Transverse colon (tissue), 4 donors: ENCODE results near the gene CCL13. TPM values are rescaled to one million over a fixed set of nuclear protein-coding genes. Genes with fewer than 3 reads are reported as not detected.
A peak's percentile ranks its signal among the peaks of the same experiment; 100 is the strongest.

Source experiments
- DNase-seq: peaks from one replicate; pipeline ENCODE4 v3.0.0-alpha.2; 2019
- H3K27ac ChIP-seq, 4 donors: fragments of 200-600 bp; sonication (generic); 2 replicates each; pipeline ENCODE4 v1.5.1; 2016 to 2018; ENCODE audit warnings: inconsistent platforms in 4 of 4
- H3K27me3 ChIP-seq: fragments of 200-600 bp; sonication (generic); 2 replicates; pipeline ENCODE4 v1.5.1; 2017; ENCODE audit warnings: inconsistent platforms
- H3K36me3 ChIP-seq, 4 donors: fragments of 200-600 bp; sonication (generic); 2 replicates each; pipeline ENCODE4 v1.5.1; 2017 to 2019; ENCODE audit warnings: inconsistent platforms in 4 of 4
- H3K4me1 ChIP-seq, 4 donors: fragments of 200-600 bp; sonication (generic); 2 replicates each; pipeline ENCODE4 v1.5.1; 2017 to 2020; ENCODE audit warnings: inconsistent platforms in 4 of 4
- H3K4me3 ChIP-seq, 4 donors: fragments of 200-600 bp; sonication (generic); 1 replicate in 1 of 4; 2 replicates in 3 of 4; pipeline versions ENCODE4 v1.5.1 to v1.6.1; 2017 to 2019; ENCODE audit warnings: inconsistent platforms in 4 of 4
- H3K9me3 ChIP-seq, 2 donors: fragments of 200-600 bp; sonication (generic); 2 replicates each; pipeline ENCODE4 v1.5.1; 2017 to 2019; ENCODE audit warnings: inconsistent platforms in 2 of 2
- EP300 ChIP-seq: sonication (generic); formaldehyde crosslinking; IDR thresholded peaks from one replicate; pipeline ENCODE4 v1.6.1; 2017; ENCODE audit warnings: antibody characterized with exemption, low read depth
- POLR2A ChIP-seq: fragments of 450-650 bp; IDR thresholded peaks from one replicate; pipeline ENCODE4 v1.6.1; 2016; ENCODE audit warnings: antibody characterized with exemption, mild to moderate bottlenecking, moderate library complexity
- POLR2AphosphoS5 ChIP-seq, 3 donors: sonication (generic); formaldehyde crosslinking; IDR thresholded peaks; one replicate each; pipeline ENCODE4 v1.6.1; 2016; ENCODE audit warnings: antibody characterized with exemption in 3 of 3
- WGBS, 2 donors: methylation state at CpG; one replicate each; pipeline ENCODE4 v1.1.5; 2018; ENCODE audit warnings: low coverage in 1 of 2; 5-methylcytosine and 5-hydroxymethylcytosine counted together
- in situ Hi-C, 4 donors: fragments of 200-750 bp; cut with MboI; loops; one replicate each; pipeline versions ENCODE4 v1.15.0 to v1.15.1; 2017; ENCODE audit warnings: low sequenced_read_pairs in 3 of 4, low pct_ligation_motif_present in 1 of 4, low pct_unique_long_range_greater_than_20kb in 1 of 4
- intact Hi-C: fragments of 100-400 bp; cut with DNase I; formaldehyde crosslinking; loops from one replicate; pipeline ENCODE4 v1.15.1; 2023; ENCODE audit warnings: low total_unique reads
- total RNA-seq, 4 donors: library from RNA; depleted of rRNA; stranded (reverse); fragments of >200 nt; gene quantifications; one replicate each; pipeline ENCODE4 v1.1.0, GENCODE V29; 2016
- TF ChIP-seq, protein P1 (sequence below), 5 experiments: fragments of 200-600 bp in 3 of 5; fragments of 450-650 bp in 2 of 5; sonication (generic) in 3 of 5; IDR thresholded peaks; 1 replicate in 2 of 5; 2 replicates in 3 of 5; pipeline ENCODE4 v1.5.1; 2016 to 2017; ENCODE audit warnings: antibody characterized with exemption in 5 of 5, inconsistent platforms in 3 of 5, mild to moderate bottlenecking in 2 of 5, moderate library complexity in 1 of 5

The CCL13 gene
- total RNA-seq, 4 donors from 2014 or later: 5.4 to 10.5 (median 8.2) TPM; not detected in 1

DNA sequence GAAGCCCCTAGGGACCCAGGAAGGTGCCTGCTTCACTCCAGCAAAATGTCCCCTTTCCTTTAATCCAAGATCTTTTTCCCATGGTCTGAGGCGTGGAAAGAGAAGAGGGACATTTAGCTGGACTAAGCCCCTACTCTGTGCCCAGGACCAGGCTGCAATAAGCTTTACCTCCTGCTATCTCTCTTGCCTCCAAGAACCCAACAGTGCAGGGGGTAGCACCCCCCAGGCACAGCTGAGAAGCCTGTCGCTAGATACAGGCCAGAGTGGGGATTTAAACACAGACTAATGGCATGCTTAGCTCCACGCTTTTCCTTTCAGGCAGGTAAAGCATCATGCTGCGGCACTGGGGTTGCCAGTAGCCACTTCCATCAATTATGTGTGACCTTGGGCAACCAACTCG is 31.3 kb downstream of the CCL13 start:
- no peak for TF ChIP-seq POLR2AphosphoS5 (IDR thresholded peaks at IDR 0.05)
- TF ChIP-seq POLR2A: no peak
- TF ChIP-seq EP300: no peak
- TF ChIP-seq, protein P1, sequence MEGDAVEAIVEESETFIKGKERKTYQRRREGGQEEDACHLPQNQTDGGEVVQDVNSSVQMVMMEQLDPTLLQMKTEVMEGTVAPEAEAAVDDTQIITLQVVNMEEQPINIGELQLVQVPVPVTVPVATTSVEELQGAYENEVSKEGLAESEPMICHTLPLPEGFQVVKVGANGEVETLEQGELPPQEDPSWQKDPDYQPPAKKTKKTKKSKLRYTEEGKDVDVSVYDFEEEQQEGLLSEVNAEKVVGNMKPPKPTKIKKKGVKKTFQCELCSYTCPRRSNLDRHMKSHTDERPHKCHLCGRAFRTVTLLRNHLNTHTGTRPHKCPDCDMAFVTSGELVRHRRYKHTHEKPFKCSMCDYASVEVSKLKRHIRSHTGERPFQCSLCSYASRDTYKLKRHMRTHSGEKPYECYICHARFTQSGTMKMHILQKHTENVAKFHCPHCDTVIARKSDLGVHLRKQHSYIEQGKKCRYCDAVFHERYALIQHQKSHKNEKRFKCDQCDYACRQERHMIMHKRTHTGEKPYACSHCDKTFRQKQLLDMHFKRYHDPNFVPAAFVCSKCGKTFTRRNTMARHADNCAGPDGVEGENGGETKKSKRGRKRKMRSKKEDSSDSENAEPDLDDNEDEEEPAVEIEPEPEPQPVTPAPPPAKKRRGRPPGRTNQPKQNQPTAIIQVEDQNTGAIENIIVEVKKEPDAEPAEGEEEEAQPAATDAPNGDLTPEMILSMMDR (IDR thresholded peaks at IDR 0.05): no peak
- 0 to 57% methylated on average over 1 to 5 of the region's 5 CpGs for WGBS, 2 donors
- intact Hi-C loops (no loop called here), in situ Hi-C loops (no loop called here)
- Histone ChIP-seq H3K4me3 (no peak overlapping the region), H3K9me3 (no peaks in the 10 kb centered on the region), H3K4me1 (no peaks in the 10 kb centered on the region), H3K27me3 (no peaks in the 10 kb centered on the region), H3K36me3 (no peaks in the 10 kb centered on the region), H3K27ac (peak overlapping the region in 1 of 4 donors; percentile 36)
- no peak for DNase-seq

DNA sequence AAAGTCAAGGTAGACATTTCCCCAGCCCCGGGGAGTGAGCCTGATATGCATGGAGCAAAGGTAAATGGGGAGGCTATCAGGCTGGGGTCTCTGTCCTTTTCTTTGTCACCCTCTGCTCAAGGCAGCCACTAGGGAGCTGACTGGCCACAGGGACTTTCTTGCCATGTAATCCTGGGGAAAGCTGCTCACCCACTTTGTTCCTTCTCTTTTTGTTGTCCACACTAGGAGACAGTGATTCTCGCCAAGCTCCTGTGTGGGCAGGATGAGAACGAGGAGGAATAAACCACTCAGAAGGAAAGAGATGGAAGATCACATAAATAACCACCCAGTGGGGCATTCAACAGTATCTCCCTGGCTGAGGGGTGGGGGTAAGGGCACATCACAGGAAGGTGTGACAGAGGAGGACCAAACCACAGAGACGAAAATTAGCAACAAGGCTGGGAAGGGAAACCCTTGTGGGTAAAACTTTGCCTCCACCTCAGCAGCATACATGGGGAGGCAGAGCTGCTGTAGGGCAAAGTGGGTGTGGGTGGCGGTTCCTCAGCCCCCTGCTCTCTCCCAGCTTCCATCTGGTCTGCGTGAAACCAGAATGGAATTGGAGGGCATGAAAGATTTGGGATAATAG is 33.0 kb downstream of the CCL13 start:
- H3K4me3 ChIP-seq: no peak overlapping the region
- in situ Hi-C loops (no loop called here), intact Hi-C loops (no loop called here)
- no peaks in the 10 kb centered on the region for H3K4me1 ChIP-seq
- H3K27ac ChIP-seq: no peak overlapping the region
- peak; percentile 19 for DNase-seq
- H3K36me3 ChIP-seq: no peaks in the 10 kb centered on the region
- H3K9me3 ChIP-seq: no peaks in the 10 kb centered on the region
- 65% methylated on average over 6 of the region's 6 CpGs; no CpG with 5 or more reads in 1 of the 2 donors for WGBS, 2 donors
- no peaks in the 10 kb centered on the region for H3K27me3 ChIP-seq
- no peak for TF ChIP-seq EP300

DNA sequence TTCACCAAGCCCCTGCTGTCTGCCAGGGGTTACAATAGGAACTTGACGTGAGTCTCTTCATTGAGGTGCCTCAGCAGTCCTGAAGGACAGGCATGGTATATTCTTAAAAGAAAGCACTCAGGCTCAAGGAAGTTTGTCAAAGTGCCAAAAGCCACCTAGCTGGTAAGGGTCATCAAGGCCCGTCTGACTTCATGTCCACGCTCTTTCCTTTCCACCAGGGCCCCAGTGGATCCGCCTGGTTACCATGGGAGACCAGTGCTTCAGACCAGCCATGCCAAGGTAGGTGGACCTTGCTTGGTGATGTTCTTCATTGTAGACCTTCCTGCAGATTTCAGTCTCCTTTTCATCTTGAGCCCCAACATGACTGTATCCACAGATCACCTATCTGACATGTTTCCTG is 34.4 kb downstream of the CCL13 start:
- no peak for DNase-seq
- in situ Hi-C loops: no loop called here
- H3K36me3 ChIP-seq: no peaks in the 10 kb centered on the region
- intact Hi-C loops: no loop called here
- TF ChIP-seq POLR2AphosphoS5 (IDR thresholded peaks at IDR 0.05) (no peak), EP300 (no peak), POLR2A (no peak)
- TF ChIP-seq, protein P1 (IDR thresholded peaks at IDR 0.05): no peak
- H3K4me1 ChIP-seq: no peaks in the 10 kb centered on the region
- no peaks in the 10 kb centered on the region for H3K27me3 ChIP-seq
- no peak overlapping the region for H3K4me3 ChIP-seq
- H3K9me3 ChIP-seq: no peaks in the 10 kb centered on the region
- 80 to 82% methylated on average over 1 to 4 of the region's 4 CpGs for WGBS, 2 donors
- no peak overlapping the region for H3K27ac ChIP-seq

DNA sequence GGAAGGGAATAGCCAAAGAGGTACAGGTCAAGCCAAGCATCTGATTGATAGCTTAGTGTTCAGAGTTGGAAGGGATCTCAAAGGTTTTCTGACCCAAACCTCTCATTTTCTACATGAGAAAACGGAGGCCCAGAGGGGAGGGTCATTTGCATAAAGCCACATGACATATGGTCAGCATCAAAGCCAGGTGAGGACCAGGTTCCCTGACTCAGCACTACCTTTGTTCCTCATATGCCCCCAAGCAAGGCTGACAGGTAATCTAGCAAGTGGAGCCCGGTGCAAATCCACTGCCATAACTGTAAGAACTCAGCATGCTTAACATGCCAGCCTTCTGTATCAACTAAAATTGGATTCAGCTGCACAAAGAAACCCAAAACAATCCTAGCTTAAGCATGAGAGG is 35.0 kb downstream of the CCL13 start:
- WGBS, 2 donors: 20 to 58% methylated on average over 1 to 2 of the region's 2 CpGs
- Histone ChIP-seq H3K27me3 (no peaks in the 10 kb centered on the region), H3K4me1 (no peaks in the 10 kb centered on the region), H3K4me3 (no peak overlapping the region), H3K9me3 (no peaks in the 10 kb centered on the region), H3K27ac (no peak overlapping the region), H3K36me3 (no peaks in the 10 kb centered on the region)
- intact Hi-C loops (no loop called here), in situ Hi-C loops (no loop called here)
- TF ChIP-seq, protein P1 (IDR thresholded peaks at IDR 0.05): no peak
- TF ChIP-seq POLR2AphosphoS5 (IDR thresholded peaks at IDR 0.05): no peak
- no peak for TF ChIP-seq EP300
- TF ChIP-seq POLR2A: no peak
- no peak for DNase-seq

DNA sequence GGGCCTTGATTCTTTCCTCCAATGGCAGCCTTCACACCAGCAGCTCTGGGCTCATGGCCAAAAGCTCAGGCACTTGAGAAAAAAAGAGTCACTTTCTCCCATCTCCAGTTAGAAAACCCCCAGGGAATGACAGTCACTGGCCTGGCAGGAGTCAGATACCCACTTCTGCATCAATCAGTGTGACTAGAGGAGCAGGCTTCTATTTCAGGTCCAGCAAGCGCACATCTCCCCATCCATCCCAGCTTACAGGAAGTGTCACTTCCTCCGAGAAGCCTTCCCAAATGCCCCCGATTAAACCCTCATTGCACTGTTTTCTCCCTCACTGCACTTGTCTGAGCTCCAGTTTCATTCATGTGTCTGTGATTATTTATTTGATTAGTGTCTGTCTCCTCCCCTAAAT is 37.1 kb downstream of the CCL13 start:
- in situ Hi-C loops (no loop called here), intact Hi-C loops (no loop called here)
- Histone ChIP-seq H3K36me3 (no peaks in the 10 kb centered on the region), H3K4me1 (no peaks in the 10 kb centered on the region), H3K27me3 (no peaks in the 10 kb centered on the region), H3K4me3 (no peak overlapping the region), H3K27ac (no peak overlapping the region), H3K9me3 (no peaks in the 10 kb centered on the region)
- TF ChIP-seq POLR2AphosphoS5 (IDR thresholded peaks at IDR 0.05) (no peak), EP300 (no peak), POLR2A (no peak)
- TF ChIP-seq, protein P1 (IDR thresholded peaks at IDR 0.05): no peak
- DNase-seq: no peak
- WGBS, 2 donors: 83% methylated on average over 3 of the region's 3 CpGs; no CpG with 5 or more reads in 1 of the 2 donors
